OCI-LY7 (cell line): ENCODE measurements around the gene CCDC15.

Experiments
- EZH2phosphoT487 ChIP-seq: fragments of 200-600 bp; sonication (generic); IDR thresholded peaks from 2 replicates; pipeline ENCODE4 v1.6.1; 2018; ENCODE audit warnings: low read depth, borderline replicate concordance, mild to moderate bottlenecking, mixed run types, antibody characterized with exemption, low read length, moderate library complexity, mixed read lengths
- TF ChIP-seq, protein P1 (sequence below): fragments of 200-600 bp; sonication (generic); conservative IDR thresholded peaks from 2 replicates; pipeline ENCODE4 v1.5.1; 2014; ENCODE audit warnings: mild to moderate bottlenecking, antibody characterized with exemption, low read length, moderate library complexity, mixed read lengths

DNA sequence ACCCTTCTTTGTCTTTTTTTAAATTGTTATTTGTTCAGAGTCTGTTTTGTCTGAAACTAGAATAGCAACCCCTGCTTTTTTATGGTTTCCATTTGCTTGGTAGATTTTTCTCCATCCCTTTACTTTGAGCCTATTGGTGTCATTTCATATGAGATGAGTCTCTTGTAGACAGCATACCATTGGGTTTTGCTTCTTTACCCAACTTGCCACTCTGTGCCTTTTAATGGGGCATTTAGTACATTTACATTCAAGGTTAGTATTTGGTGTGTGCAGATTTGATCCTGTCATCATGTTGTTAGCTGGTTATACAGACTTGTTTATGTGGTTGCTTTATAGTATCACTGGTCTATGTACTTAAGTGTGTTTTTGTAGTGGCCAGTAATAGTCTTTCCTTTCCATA, 28.0 kb downstream of the CCDC15 start:
- no peak for TF ChIP-seq EZH2phosphoT487
- TF ChIP-seq, protein P1, sequence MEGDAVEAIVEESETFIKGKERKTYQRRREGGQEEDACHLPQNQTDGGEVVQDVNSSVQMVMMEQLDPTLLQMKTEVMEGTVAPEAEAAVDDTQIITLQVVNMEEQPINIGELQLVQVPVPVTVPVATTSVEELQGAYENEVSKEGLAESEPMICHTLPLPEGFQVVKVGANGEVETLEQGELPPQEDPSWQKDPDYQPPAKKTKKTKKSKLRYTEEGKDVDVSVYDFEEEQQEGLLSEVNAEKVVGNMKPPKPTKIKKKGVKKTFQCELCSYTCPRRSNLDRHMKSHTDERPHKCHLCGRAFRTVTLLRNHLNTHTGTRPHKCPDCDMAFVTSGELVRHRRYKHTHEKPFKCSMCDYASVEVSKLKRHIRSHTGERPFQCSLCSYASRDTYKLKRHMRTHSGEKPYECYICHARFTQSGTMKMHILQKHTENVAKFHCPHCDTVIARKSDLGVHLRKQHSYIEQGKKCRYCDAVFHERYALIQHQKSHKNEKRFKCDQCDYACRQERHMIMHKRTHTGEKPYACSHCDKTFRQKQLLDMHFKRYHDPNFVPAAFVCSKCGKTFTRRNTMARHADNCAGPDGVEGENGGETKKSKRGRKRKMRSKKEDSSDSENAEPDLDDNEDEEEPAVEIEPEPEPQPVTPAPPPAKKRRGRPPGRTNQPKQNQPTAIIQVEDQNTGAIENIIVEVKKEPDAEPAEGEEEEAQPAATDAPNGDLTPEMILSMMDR = no peak
